IMR-90 (cell line): ENCODE measurements around the gene ASH1L. TPM values are rescaled to one million over a fixed set of nuclear protein-coding genes. Genes with fewer than 3 reads are reported as not detected.
A peak's percentile ranks its signal among the peaks of the same experiment; 100 is the strongest.

Experiments
- ATAC-seq: fragments of 200-7000 bp; cut with Tn5 transposase; 2 replicates; pipeline ENCODE4 v1.9.1; 2020; ENCODE audit warnings: low read depth, mild to moderate bottlenecking, moderate library complexity
- BruUV-seq: library from RNA; stranded (reverse); fragments of 400-500 nt; replicated peaks from 2 replicates; lab custom pipeline; 2021; lab: Mats Ljungman, UMichigan
- CTCF ChIA-PET: fragments of 300-600 bp; formaldehyde crosslinking; extraction: SDS; loops from one replicate; lab custom pipeline; 2021; ENCODE audit warnings: antibody characterized with exemption; lab: Yijun Ruan, JAX
- POLR2A ChIA-PET: fragments of 300-600 bp; sonication (Branson Sonifier 250); formaldehyde crosslinking; loops from one replicate; lab custom pipeline; 2022; ENCODE audit warnings: antibody characterized with exemption; ENCODE audit not compliant: unreplicated experiment; lab: Charles Lee
- DNase-seq: peaks from one replicate; pipeline ENCODE4 v3.0.0; 2013
- H2AFZ ChIP-seq: replicated peaks from 2 replicates; pipeline ENCODE3; 2013; ENCODE audit warnings: low read length, mild to moderate bottlenecking; ENCODE audit not compliant: poor library complexity
- H2AK5ac ChIP-seq: 2 replicates; pipeline ENCODE4 v1.6.1; 2013; ENCODE audit warnings: low read depth, low read length, inconsistent platforms
- H2AK9ac ChIP-seq: replicated peaks from 2 replicates; pipeline ENCODE3; 2013; ENCODE audit warnings: mild to moderate bottlenecking, low read depth, low read length, moderate library complexity; ENCODE audit not compliant: poor library complexity
- H2BK120ac ChIP-seq: 2 replicates; pipeline ENCODE4 v1.6.1; 2013; ENCODE audit warnings: low read depth, low read length, inconsistent platforms
- H2BK15ac ChIP-seq: 3 replicates; pipeline ENCODE4 v1.6.1; 2013; ENCODE audit warnings: low read depth, low read length, inconsistent platforms
- H2BK20ac ChIP-seq: 2 replicates; pipeline ENCODE4 v1.6.1; 2013; ENCODE audit warnings: low read depth, mild to moderate bottlenecking, inconsistent platforms, low read length, moderate library complexity
- H2BK5ac ChIP-seq: 2 replicates; pipeline ENCODE4 v1.6.1; 2013; ENCODE audit warnings: mild to moderate bottlenecking, low read depth, low read length, inconsistent platforms; ENCODE audit not compliant: poor library complexity, severe bottlenecking
- H3K14ac ChIP-seq: replicated peaks from 2 replicates; pipeline ENCODE4 v1.6.1; 2013; ENCODE audit warnings: low read depth, low read length, inconsistent platforms
- H3K18ac ChIP-seq: 2 replicates; pipeline ENCODE4 v1.6.1; 2013; ENCODE audit warnings: low read depth, low read length, control low read depth
- H3K23ac ChIP-seq: 2 replicates; pipeline ENCODE4 v1.6.1; 2013; ENCODE audit warnings: low read depth, low read length, inconsistent platforms
- H3K27ac ChIP-seq: 2 replicates; pipeline ENCODE4 v1.5.1; 2013; ENCODE audit warnings: mild to moderate bottlenecking, control low read depth, low read length; ENCODE audit not compliant: insufficient read depth
- H3K27me3 ChIP-seq: 2 replicates; pipeline ENCODE4 v1.6.1; 2013; ENCODE audit warnings: low read length; ENCODE audit not compliant: control insufficient read depth, insufficient read depth
- H3K36me3 ChIP-seq: 2 replicates; pipeline ENCODE4 v1.6.1; 2013; ENCODE audit warnings: low read length, mixed read lengths; ENCODE audit not compliant: control insufficient read depth, insufficient read depth
- H3K4ac ChIP-seq: 2 replicates; pipeline ENCODE4 v1.6.1; 2013; ENCODE audit warnings: low read depth, low read length, inconsistent platforms
- H3K4me1 ChIP-seq: 2 replicates; pipeline ENCODE4 v1.6.1; 2013; ENCODE audit warnings: low read length, mixed read lengths; ENCODE audit not compliant: control insufficient read depth, insufficient read depth
- H3K4me2 ChIP-seq: 2 replicates; pipeline ENCODE4 v1.6.1; 2013; ENCODE audit warnings: low read depth, mild to moderate bottlenecking, control low read depth, low read length, moderate library complexity
- H3K4me3 ChIP-seq: 2 replicates; pipeline ENCODE4 v1.5.1; 2013; ENCODE audit warnings: low read depth, mild to moderate bottlenecking, control low read depth, low read length, moderate library complexity; ENCODE audit not compliant: insufficient read depth
- H3K56ac ChIP-seq: 2 replicates; pipeline ENCODE4 v1.6.1; 2013; ENCODE audit warnings: low read length, inconsistent platforms; ENCODE audit not compliant: insufficient read depth; ENCODE audit errors: extremely low read depth
- H3K79me1 ChIP-seq, 2 experiments: 2 replicates each; pipeline ENCODE4 v1.6.1; 2013; ENCODE audit warnings: low read length in 2 of 2, inconsistent platforms in 1 of 2, low read depth in 1 of 2
- H3K9ac ChIP-seq: 2 replicates; pipeline ENCODE4 v1.6.1; 2013; ENCODE audit warnings: low read depth, low read length, control low read depth
- H3K9me1 ChIP-seq: 2 replicates; pipeline ENCODE4 v1.6.1; 2013; ENCODE audit warnings: low read length, inconsistent platforms; ENCODE audit not compliant: insufficient read depth
- H3K9me3 ChIP-seq: 2 replicates; pipeline ENCODE4 v1.6.1; 2013; ENCODE audit warnings: low read length; ENCODE audit not compliant: control insufficient read depth, insufficient read depth
- H4K20me1 ChIP-seq: 2 replicates; pipeline ENCODE4 v1.6.1; 2013; ENCODE audit warnings: low read length, inconsistent platforms; ENCODE audit not compliant: insufficient read depth
- H4K5ac ChIP-seq: 2 replicates; pipeline ENCODE4 v1.6.1; 2013; ENCODE audit warnings: mild to moderate bottlenecking, low read depth, low read length, control low read depth
- H4K8ac ChIP-seq, 2 experiments: 2 replicates each; pipeline ENCODE4 v1.6.1; 2013; ENCODE audit warnings: low read depth in 2 of 2, low read length in 2 of 2, control low read depth in 1 of 2, inconsistent platforms in 1 of 2
- H4K91ac ChIP-seq: 2 replicates; pipeline ENCODE4 v1.6.1; 2013; ENCODE audit warnings: low read depth, low read length, inconsistent platforms; ENCODE audit not compliant: insufficient read depth
- CEBPB ChIP-seq: IDR thresholded peaks from 2 replicates; pipeline ENCODE4 v1.6.1; 2012; ENCODE audit warnings: low read depth, low read length, improper control_type of control experiment
- CHD1 ChIP-seq: IDR thresholded peaks from 2 replicates; pipeline ENCODE4 v1.6.1; 2012; ENCODE audit warnings: low read depth, low read length, improper control_type of control experiment
- RFX5 ChIP-seq: IDR thresholded peaks from 2 replicates; pipeline ENCODE4 v1.8.0; 2012; ENCODE audit warnings: low read depth, mild to moderate bottlenecking, low read length, moderate library complexity
- WGBS, 2 experiments: methylation state at CpG; one replicate each; pipeline versions ENCODE4 v1.1.5 to v1.1.7; 2013; ENCODE audit warnings: missing lambda C conversion rate in 2 of 2; ENCODE audit not compliant: insufficient read length in 1 of 2; ENCODE audit errors: extremely low coverage in 2 of 2; 5-methylcytosine and 5-hydroxymethylcytosine counted together
- dilution Hi-C: fragments of 300-500 bp; cut with HindIII; formaldehyde crosslinking; loops from one replicate; pipeline ENCODE4 v1.14.3; 2018; ENCODE audit warnings: low sequenced_read_pairs; ENCODE audit not compliant: unreplicated experiment
- in situ Hi-C: fragments of 300-500 bp; cut with MboI; formaldehyde crosslinking; loops from 3 replicates; pipeline ENCODE4 v1.14.3; 2019; ENCODE audit warnings: low sequenced_read_pairs, inconsistent platforms, mixed read lengths
- intact Hi-C: fragments of 100-400 bp; cut with micrococcal nuclease; formaldehyde crosslinking; loops from 2 replicates; pipeline ENCODE4 v1.10.0; 2022
- polyA plus RNA-seq, 3 experiments: library from polyadenylated mRNA; depleted of rRNA; stranded (reverse); fragments of >200 nt; gene quantifications; 2 replicates each; pipeline ENCODE4 v1.2.3, GENCODE V29; 2012; ENCODE audit warnings: low replicate concordance in 1 of 3
- total RNA-seq: library from RNA; depleted of rRNA; stranded (reverse); fragments of >200 nt; gene quantifications from 2 replicates; pipeline ENCODE4 v1.2.3, GENCODE V29; 2012
- TF ChIP-seq, protein P1 (sequence below): conservative IDR thresholded peaks from 2 replicates; pipeline ENCODE4 v1.5.1; 2012; ENCODE audit warnings: mild to moderate bottlenecking, low read depth, low read length, improper control_type of control experiment

ASH1L gene
- total and polyA plus RNA-seq, 2 of the 4 experiments (the other 2 are of a cell fraction): 13.7 to 18.5 TPM

DNA sequence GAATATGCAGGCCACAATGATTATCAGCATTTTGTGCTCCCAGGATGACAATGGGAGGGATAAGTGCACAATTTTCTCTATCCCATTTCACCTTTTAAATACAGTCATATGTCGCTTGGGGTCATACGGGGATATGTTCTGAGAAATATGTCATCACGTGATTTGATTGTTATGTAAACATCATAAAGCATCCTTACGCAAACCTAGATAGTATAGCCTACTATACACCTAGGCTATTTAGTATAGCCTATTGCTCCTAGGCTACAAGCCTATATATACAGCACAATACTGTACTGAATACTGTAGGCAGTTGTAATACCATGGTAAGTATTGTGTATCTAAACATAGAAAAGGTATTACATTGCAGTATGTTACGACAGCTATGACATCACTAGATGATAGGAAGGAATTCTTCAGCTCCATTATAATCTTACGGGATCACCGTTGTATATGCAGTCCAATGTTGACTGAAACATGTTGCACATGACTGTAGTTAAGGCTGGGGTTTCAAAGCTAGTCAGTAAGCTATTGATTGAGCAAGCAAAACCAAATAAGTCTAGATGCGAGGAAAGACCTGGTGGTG, 223.0 kb downstream of the ASH1L start:
- H2AK5ac ChIP-seq: no peak overlapping the region
- POLR2A ChIA-PET: no interaction called here

More for the DNA sequence above, 223.0 kb downstream of the ASH1L start:
- Histone ChIP-seq H2AFZ (no peak overlapping the region), H3K9ac (no peak overlapping the region), H4K8ac (no peak overlapping the region), H3K4ac (no peak overlapping the region), H2BK5ac (no peak overlapping the region), H2BK20ac (no peak overlapping the region), H2BK15ac (no peak overlapping the region), H4K5ac (no peak overlapping the region), H3K23ac (no peak overlapping the region), H3K27me3 (no peaks in the 10 kb centered on the region), H3K79me1 (peaks cover 0 to 17% of the 10 kb centered on the region in 2 experiments; a peak in 2 of 4 replicates), H3K18ac (no peak overlapping the region), H3K27ac (no peak overlapping the region), H3K56ac (no peak overlapping the region), H3K4me2 (no peak overlapping the region), H3K4me3 (no peak overlapping the region), H3K14ac (no peak overlapping the region), H4K91ac (no peak overlapping the region), H3K9me3 (no peaks in the 10 kb centered on the region), H2BK120ac (no peak overlapping the region), H3K9me1 (peaks cover 5% of the 10 kb centered on the region; the same call in 1 of the 2 replicates), H4K20me1 (0 out of 2 replicates have a peak, but pooled peaks cover 2% of the 10 kb centered on the region), H3K36me3 (peaks cover 37% of the 10 kb centered on the region), H2AK9ac (no peak overlapping the region), H3K4me1 (peaks cover 2% of the 10 kb centered on the region; the same call in 1 of the 2 replicates)
- BruUV-seq: no TSS peak
- TF ChIP-seq RFX5 (no peak), CHD1 (no peak), CEBPB (peak; percentile 41; the same call in 1 of the 2 replicates)
- TF ChIP-seq, protein P1, sequence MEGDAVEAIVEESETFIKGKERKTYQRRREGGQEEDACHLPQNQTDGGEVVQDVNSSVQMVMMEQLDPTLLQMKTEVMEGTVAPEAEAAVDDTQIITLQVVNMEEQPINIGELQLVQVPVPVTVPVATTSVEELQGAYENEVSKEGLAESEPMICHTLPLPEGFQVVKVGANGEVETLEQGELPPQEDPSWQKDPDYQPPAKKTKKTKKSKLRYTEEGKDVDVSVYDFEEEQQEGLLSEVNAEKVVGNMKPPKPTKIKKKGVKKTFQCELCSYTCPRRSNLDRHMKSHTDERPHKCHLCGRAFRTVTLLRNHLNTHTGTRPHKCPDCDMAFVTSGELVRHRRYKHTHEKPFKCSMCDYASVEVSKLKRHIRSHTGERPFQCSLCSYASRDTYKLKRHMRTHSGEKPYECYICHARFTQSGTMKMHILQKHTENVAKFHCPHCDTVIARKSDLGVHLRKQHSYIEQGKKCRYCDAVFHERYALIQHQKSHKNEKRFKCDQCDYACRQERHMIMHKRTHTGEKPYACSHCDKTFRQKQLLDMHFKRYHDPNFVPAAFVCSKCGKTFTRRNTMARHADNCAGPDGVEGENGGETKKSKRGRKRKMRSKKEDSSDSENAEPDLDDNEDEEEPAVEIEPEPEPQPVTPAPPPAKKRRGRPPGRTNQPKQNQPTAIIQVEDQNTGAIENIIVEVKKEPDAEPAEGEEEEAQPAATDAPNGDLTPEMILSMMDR: no peak
- dilution Hi-C loops: no loop called here
- intact Hi-C loops: no loop called here
- 90% methylated on average over 2 of the region's 8 CpGs; no CpG with 5 or more reads in 1 of the 2 experiments for WGBS, 2 experiments
- DNase-seq (peak; percentile 63), ATAC-seq (peak; percentile 39)
- CTCF ChIA-PET: no interaction called here
- in situ Hi-C loops: no loop called here
